ENCODE results near the gene FSHR.

DNA sequence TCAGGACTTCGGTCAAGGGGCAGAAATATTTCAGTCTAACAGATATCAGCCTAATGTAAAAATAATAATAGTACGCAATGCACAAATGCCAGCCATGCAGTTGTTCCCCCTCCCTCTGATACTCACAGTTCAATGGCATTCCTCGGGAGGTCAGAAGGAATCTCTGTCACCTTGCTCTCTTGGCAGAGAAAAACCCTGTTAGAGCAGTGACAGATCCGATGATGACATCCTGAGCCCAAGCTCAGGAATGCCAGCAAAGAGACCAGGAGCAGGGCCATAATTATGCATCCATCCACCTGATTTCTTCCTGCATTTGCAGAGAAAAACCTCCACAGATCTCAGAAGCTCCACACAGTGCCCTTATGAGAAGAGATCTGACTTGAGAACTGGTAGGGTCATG lies at the start of gene FSHR:
- TF ChIP-seq EZH2 (IDR thresholded peaks at IDR 0.05; ENCODE audit: low read length): no peak
- TF ChIP-seq, protein P1, sequence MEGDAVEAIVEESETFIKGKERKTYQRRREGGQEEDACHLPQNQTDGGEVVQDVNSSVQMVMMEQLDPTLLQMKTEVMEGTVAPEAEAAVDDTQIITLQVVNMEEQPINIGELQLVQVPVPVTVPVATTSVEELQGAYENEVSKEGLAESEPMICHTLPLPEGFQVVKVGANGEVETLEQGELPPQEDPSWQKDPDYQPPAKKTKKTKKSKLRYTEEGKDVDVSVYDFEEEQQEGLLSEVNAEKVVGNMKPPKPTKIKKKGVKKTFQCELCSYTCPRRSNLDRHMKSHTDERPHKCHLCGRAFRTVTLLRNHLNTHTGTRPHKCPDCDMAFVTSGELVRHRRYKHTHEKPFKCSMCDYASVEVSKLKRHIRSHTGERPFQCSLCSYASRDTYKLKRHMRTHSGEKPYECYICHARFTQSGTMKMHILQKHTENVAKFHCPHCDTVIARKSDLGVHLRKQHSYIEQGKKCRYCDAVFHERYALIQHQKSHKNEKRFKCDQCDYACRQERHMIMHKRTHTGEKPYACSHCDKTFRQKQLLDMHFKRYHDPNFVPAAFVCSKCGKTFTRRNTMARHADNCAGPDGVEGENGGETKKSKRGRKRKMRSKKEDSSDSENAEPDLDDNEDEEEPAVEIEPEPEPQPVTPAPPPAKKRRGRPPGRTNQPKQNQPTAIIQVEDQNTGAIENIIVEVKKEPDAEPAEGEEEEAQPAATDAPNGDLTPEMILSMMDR (optimal IDR thresholded peaks at IDR 0.05 in 1 of 3, IDR thresholded peaks at IDR 0.05 in 1 of 3, conservative IDR thresholded peaks at IDR 0.05 in 1 of 3; ENCODE audit: extremely low read depth in 1 of 3, insufficient read depth in 2 of 3, low read length in 3 of 3): no peak
